OCI-LY7 (cell line): ENCODE measurements around the gene SAMM50. TPM values are rescaled to one million over a fixed set of nuclear protein-coding genes. Genes with fewer than 3 reads are reported as not detected.
"Not testable (repeated sequence)": the region's sequence is repeated elsewhere in the genome, so short reads cannot be mapped to it uniquely, and the experiment has no call there.

Source experiments
- BruUV-seq: library from RNA; stranded (reverse); fragments of 400-500 nt; replicated peaks from 2 replicates; lab custom pipeline; 2021; lab: Mats Ljungman, UMichigan
- CTCF ChIA-PET: fragments of 300-600 bp; sonication (Branson Sonifier 250); formaldehyde crosslinking; loops from one replicate; lab custom pipeline; 2022; ENCODE audit warnings: antibody characterized with exemption; ENCODE audit not compliant: unreplicated experiment; lab: Charles Lee
- POLR2A ChIA-PET: fragments of 300-600 bp; sonication (Branson Sonifier 250); formaldehyde crosslinking; loops from one replicate; lab custom pipeline; 2022; ENCODE audit warnings: antibody characterized with exemption; lab: Charles Lee
- DNase-seq: peaks from one replicate; pipeline ENCODE4 v3.0.0-alpha.2; 2015; ENCODE audit warnings: low spot score
- H2AFZ ChIP-seq: fragments of 200-600 bp; sonication (generic), shearing (Covaris generic); 2 replicates; pipeline ENCODE4 v1.6.1; 2014; ENCODE audit warnings: mild to moderate bottlenecking, antibody characterized with exemption, low read length, moderate library complexity
- H3K27ac ChIP-seq: fragments of 200-600 bp; sonication (generic); 2 replicates; pipeline ENCODE4 v1.5.1; 2014; ENCODE audit warnings: mixed run types, low read depth, mild to moderate bottlenecking, moderate library complexity, low read length, inconsistent platforms; ENCODE audit not compliant: poor library complexity, severe bottlenecking
- H3K36me3 ChIP-seq: fragments of 200-600 bp; sonication (generic); 2 replicates; pipeline ENCODE4 v1.6.1; 2014; ENCODE audit warnings: mild to moderate bottlenecking, antibody characterized with exemption, low read length, moderate library complexity, mixed read lengths; ENCODE audit not compliant: insufficient read depth
- H3K4me1 ChIP-seq: fragments of 200-600 bp; sonication (generic); 2 replicates; pipeline ENCODE4 v1.5.1; 2014; ENCODE audit warnings: mild to moderate bottlenecking, low read length; ENCODE audit not compliant: insufficient read depth, poor library complexity, severe bottlenecking
- H3K4me2 ChIP-seq: fragments of 200-600 bp; sonication (generic); 2 replicates; pipeline ENCODE4 v1.6.1; 2014; ENCODE audit warnings: mild to moderate bottlenecking, low read length
- H3K4me3 ChIP-seq: fragments of 200-600 bp; sonication (generic); 2 replicates; pipeline ENCODE4 v1.5.1; 2014; ENCODE audit warnings: mild to moderate bottlenecking, low read depth, low read length; ENCODE audit not compliant: poor library complexity, severe bottlenecking
- H3K79me2 ChIP-seq: fragments of 200-600 bp; sonication (generic); 2 replicates; pipeline ENCODE4 v1.6.1; 2016; ENCODE audit warnings: low read depth, mild to moderate bottlenecking, low read length, moderate library complexity, mixed read lengths; ENCODE audit not compliant: insufficient read depth
- H3K9me2 ChIP-seq: fragments of 200-600 bp; sonication (generic); 2 replicates; pipeline ENCODE4 v1.6.1; 2016; ENCODE audit warnings: mild to moderate bottlenecking, low read length, mixed read lengths; ENCODE audit not compliant: insufficient read depth
- H3K9me3 ChIP-seq: fragments of 200-600 bp; sonication (generic); 2 replicates; pipeline ENCODE4 v1.6.1; 2014; ENCODE audit warnings: mild to moderate bottlenecking, mixed run types, low read length, mixed read lengths
- H4K20me1 ChIP-seq: fragments of 200-600 bp; sonication (generic); 2 replicates; pipeline ENCODE4 v1.6.1; 2014; ENCODE audit warnings: mild to moderate bottlenecking, antibody characterized with exemption, low read length, moderate library complexity, mixed read lengths; ENCODE audit not compliant: insufficient read depth
- CTCF ChIP-seq: fragments of 200-600 bp; sonication (generic); conservative IDR thresholded peaks from 2 replicates; pipeline ENCODE4 v1.5.1; 2014; ENCODE audit warnings: mild to moderate bottlenecking, antibody characterized with exemption, low read length, moderate library complexity, mixed read lengths
- EZH2phosphoT487 ChIP-seq: fragments of 200-600 bp; sonication (generic); IDR thresholded peaks from 2 replicates; pipeline ENCODE4 v1.6.1; 2018; ENCODE audit warnings: low read depth, borderline replicate concordance, mild to moderate bottlenecking, mixed run types, antibody characterized with exemption, low read length, moderate library complexity, mixed read lengths
- intact Hi-C: fragments of 100-400 bp; cut with micrococcal nuclease; formaldehyde crosslinking; loops from one replicate; pipeline ENCODE4 v1.10.0; 2022; ENCODE audit not compliant: unreplicated experiment
- total RNA-seq, 2 experiments: library from RNA; depleted of rRNA in 1 of 2; stranded (reverse); fragments of >200 nt in 1 of 2; shearing (Covaris generic) in 1 of 2; gene quantifications; 2 replicates each; pipeline ENCODE4 v1.2.3, GENCODE V29; 2014 to 2022

The SAMM50 gene
- total RNA-seq, 2 experiments from 2014 or later = 34.6 to 72.9 TPM

GRCh38 chr22:44014241-44014640 lies 59.0 kb downstream of the SAMM50 start:
- BruUV-seq = no TSS peak
- DNase-seq = no peak
- Histone ChIP-seq H3K9me3 (no peaks in the 10 kb centered on the region), H2AFZ (no peak overlapping the region), H3K27ac (no peak overlapping the region), H3K36me3 (no peaks in the 10 kb centered on the region), H3K4me1 (no peaks in the 10 kb centered on the region), H3K79me2 (no peaks in the 10 kb centered on the region), H4K20me1 (no peaks in the 10 kb centered on the region), H3K9me2 (no peaks in the 10 kb centered on the region), H3K4me3 (no peak overlapping the region), H3K4me2 (no peak overlapping the region)
- TF ChIP-seq CTCF = no peak
- no peak for TF ChIP-seq EZH2phosphoT487
- ChIA-PET POLR2A (no interaction called here), CTCF (no interaction called here)
- intact Hi-C loops = no loop called here

- H4K20me1 ChIP-seq, H3K4me2 ChIP-seq, BruUV-seq, H3K36me3 ChIP-seq, H3K9me3 ChIP-seq, H3K4me3 ChIP-seq, DNase-seq, H2AFZ ChIP-seq, H3K9me2 ChIP-seq, H3K4me1 ChIP-seq, H3K79me2 ChIP-seq, intact Hi-C loops, POLR2A ChIA-PET, CTCF ChIA-PET, H3K27ac ChIP-seq: not testable (repeated sequence)
Observed at GRCh38 chr22:44016586-44016985, 61.3 kb downstream of the SAMM50 start.

GRCh38 chr22:44018594-44018993 lies 63.4 kb downstream of the SAMM50 start:
- ChIA-PET POLR2A (no interaction called here), CTCF (no interaction called here)

More at GRCh38 chr22:44018594-44018993, 63.4 kb downstream of the SAMM50 start:
- no peaks in the 10 kb centered on the region for H3K36me3 ChIP-seq
- H3K4me2 ChIP-seq = no peak overlapping the region
- TF ChIP-seq CTCF (no peak), EZH2phosphoT487 (no peak)
- H3K79me2 ChIP-seq = no peaks in the 10 kb centered on the region
- no peak for DNase-seq
- H3K4me1 ChIP-seq = no peaks in the 10 kb centered on the region
- H3K27ac ChIP-seq = no peak overlapping the region
- H3K4me3 ChIP-seq = no peak overlapping the region
- H4K20me1 ChIP-seq = no peaks in the 10 kb centered on the region
- no peak overlapping the region for H2AFZ ChIP-seq
- intact Hi-C loops = no loop called here
- no peaks in the 10 kb centered on the region for H3K9me3 ChIP-seq
- BruUV-seq = no TSS peak
- H3K9me2 ChIP-seq = no peaks in the 10 kb centered on the region
